Forelimb muscle (tissue), 1 donor: Measurements from ENCODE around the gene PODXL2. TPM values are rescaled to one million over a fixed set of nuclear protein-coding genes. Genes with fewer than 3 reads are reported as not detected.

ENCODE experiments used
- DNase-seq: peaks from one replicate; pipeline ENCODE4 v3.0.0-alpha.2; 2013; ENCODE audit warnings: low read depth
- polyA plus RNA-seq: library from polyadenylated mRNA; unstranded; fragments of 120-200 nt; gene quantifications from one replicate; pipeline ENCODE4 v1.2.1, GENCODE V29; 2013; ENCODE audit not compliant: insufficient read length

Gene PODXL2
- polyA plus RNA-seq, 1 donor = 5.0 TPM

DNA sequence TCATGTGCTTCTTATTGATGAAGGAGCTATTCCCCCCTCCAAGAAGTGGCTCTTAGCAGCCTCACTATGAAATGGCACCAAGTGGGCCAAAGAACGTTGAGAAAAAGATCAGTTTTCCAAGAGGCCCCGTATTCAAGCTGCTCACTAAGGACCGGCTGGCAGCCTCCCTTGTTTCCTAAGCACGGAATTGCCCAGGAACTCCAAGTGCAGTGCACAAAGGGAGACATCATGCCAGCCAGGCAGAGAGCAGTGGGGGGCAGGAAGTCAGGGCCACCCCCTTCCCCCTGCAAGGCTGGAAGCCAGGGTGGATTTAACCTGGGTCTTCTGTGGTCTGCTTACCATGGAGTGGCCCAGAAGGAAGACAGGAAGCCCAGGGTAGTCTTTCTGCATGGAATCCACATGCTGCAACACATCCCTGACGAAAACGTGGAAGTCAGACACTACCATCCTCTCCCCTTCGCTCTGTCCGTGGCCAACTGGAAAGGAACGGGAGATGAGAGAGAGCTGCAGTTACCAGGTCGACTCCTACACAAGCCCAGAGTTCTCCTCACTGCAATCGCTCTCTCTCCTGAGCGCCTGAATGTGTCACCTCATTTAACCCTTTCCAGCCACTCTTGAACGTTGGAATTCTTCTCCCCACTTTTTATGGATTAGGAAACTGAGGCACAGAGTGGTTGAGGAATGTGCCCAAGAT is 93.3 kb downstream of the PODXL2 start:
- DNase-seq = no peak

Other genes with a start within 250 kb of the PODXL2 start
- gene TPRA1, start 38.5 kb upstream of the PODXL2 start, polyA plus RNA-seq = 19.8 TPM
- gene MCM2, start 30.8 kb upstream of the PODXL2 start, polyA plus RNA-seq = 17.5 TPM
- gene ABTB1, start 43.8 kb downstream of the PODXL2 start, polyA plus RNA-seq = 16.5 TPM
- gene MGLL, start 193.3 kb downstream of the PODXL2 start, polyA plus RNA-seq = 24.5 TPM